ENCODE measurements around the gene CHGA.

DNA sequence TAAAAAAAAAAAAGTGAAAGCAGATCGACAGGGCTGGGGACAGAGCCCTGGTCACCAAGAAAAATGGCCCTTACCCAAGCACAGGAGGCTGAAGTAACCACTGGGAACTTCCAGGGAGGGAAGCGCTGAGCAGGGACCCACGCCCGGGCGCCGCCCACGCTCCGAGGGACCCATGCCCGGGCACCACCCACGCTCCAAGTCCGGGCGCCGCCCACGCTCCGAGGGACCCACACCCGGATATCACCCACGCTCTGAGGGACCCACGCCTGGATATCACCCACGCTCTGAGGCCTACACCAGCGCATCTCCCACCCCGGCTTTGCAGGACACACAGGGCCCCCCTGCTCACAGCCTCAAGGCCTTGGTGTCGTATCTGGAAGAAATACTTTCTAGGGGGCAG is 25.7 kb downstream of the CHGA start:
- TF ChIP-seq, protein P1, sequence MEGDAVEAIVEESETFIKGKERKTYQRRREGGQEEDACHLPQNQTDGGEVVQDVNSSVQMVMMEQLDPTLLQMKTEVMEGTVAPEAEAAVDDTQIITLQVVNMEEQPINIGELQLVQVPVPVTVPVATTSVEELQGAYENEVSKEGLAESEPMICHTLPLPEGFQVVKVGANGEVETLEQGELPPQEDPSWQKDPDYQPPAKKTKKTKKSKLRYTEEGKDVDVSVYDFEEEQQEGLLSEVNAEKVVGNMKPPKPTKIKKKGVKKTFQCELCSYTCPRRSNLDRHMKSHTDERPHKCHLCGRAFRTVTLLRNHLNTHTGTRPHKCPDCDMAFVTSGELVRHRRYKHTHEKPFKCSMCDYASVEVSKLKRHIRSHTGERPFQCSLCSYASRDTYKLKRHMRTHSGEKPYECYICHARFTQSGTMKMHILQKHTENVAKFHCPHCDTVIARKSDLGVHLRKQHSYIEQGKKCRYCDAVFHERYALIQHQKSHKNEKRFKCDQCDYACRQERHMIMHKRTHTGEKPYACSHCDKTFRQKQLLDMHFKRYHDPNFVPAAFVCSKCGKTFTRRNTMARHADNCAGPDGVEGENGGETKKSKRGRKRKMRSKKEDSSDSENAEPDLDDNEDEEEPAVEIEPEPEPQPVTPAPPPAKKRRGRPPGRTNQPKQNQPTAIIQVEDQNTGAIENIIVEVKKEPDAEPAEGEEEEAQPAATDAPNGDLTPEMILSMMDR (IDR thresholded peaks at IDR 0.05) = no peak
- TF ChIP-seq POLR2A (IDR thresholded peaks at IDR 0.05) = no peak
